Activated T-cell treated with anti-CD3 and anti-CD28 coated beads for 24 hours (primary cell): ENCODE measurements around the gene DDIT3.
A peak's percentile ranks its signal among the peaks of the same experiment; 100 is the strongest.
"Not testable (repeated sequence)": the region's sequence is repeated elsewhere in the genome, so short reads cannot be mapped to it uniquely, and the experiment has no call there.

Experiments
- DNase-seq: peaks from one replicate; pipeline ENCODE4 v3.0.0-alpha.2; 2020; ENCODE audit warnings: low read depth

The DDIT3 gene

GRCh38 chr12:57525615-57526383 lies 5.5 kb upstream of the DDIT3 start:
- no peak for DNase-seq

DNA sequence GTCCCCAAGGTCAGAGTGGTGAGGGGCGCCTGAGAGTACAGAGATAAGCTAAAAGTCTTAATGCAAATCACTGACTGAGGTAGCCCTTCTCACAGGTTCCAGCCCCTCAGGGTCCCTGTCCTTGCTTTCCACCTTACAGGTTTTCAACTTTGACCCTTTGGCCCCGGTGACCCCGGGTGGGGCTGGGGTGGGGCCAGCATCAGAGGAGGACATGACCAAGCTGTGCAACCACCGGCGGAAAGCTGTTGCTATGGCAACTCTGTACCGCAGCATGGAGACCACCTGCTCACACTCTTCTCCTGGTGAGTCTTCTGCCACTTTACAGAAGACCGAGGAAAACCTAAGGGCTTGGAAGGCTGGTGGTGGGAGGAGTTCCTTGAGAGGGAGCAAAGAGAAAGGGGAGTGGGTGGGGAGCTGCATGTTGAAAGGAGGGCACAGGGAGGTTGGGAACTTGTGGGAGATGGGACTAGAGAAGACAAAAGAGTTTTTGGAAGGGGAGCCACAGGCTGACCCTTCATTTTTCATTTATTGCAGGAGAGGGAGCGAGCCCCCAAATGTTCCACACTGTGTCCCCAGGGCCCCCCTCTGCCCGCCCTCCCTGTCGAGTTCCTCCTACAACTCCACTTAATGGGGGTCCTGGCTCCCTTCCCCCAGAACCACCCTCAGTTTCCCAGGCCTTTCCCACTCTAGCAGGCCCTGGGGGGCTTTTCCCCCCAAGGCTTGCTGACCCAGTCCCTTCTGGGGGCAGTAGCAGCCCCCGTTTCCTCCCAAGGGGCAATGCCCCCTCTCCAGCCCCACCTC lies 4.7 kb upstream of the DDIT3 start:
- no peak for DNase-seq

GRCh38 chr12:57523706-57524614 lies 3.6 kb upstream of the DDIT3 start:
- DNase-seq, result no peak

- no peak for DNase-seq
Observed at GRCh38 chr12:57522887-57523705, 2.8 kb upstream of the DDIT3 start.

DNA sequence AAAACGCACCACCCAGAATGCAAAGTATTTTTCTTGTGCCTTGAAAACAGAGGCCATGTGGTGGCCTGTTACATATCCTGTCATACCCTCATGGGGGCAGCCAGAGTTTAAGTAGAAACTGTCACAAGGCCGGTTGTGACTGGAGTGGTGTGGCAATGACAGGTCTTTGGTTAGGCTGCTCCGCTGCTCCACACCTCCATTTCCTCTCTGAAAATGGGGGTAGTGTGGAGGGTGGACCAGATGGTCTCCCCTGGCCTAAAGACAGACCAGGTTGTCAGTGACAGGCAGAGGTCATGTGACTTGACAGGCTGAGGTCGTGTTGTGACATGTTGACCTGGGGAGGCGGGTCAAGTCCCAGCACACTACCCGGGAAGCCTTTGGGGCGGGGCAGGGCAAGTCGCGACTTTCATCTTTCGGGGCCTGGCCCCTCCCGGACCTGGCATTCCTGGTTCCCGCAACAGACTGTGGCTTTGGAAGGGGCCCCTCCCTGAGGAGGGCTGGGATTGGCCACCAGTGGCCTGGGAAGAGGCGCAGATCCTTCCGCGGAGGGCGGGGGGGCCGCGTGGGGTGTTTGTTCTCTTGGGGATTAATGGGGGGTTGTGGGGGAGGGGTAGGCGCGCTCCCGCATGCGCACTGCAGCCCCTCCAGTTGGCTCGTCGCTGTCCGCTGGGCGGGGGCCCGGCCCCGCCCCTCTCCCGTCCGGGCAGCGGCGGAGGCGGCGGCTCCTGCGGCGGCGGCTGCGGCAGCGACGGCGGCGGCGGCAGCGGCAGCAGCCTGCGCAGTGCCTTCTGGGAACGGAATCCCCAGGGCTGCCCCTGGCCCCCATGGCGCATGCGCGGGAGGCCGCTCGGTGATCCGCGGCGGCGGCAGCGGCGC lies 1.9 kb upstream of the DDIT3 start, which contains the start of gene MBD6:
Gene MBD6, plus strand, starts transcription at position 814 of the 876 bp plus-strand sequence. CDS start 1,480 bp downstream, outside the sequence.
- peak; percentile 84 for DNase-seq

- no peak for DNase-seq
Observed at GRCh38 chr12:57521525-57522010, 1.3 kb upstream of the DDIT3 start.

DNA sequence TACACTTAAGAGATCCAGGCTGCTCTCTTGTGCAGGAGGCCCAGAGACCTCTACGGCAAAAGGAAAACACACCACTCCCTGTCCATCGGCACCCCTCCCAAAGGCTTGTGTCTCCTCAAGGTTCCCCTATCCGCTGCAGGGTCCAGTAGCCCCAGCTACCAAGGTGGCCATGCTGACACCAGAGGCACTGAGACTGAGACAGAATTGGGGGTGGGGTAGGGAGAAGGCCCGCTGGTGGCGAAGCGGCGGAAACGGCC lies 590 bp downstream of the DDIT3 start:
- no peak for DNase-seq

- DNase-seq, result no peak
Observed at GRCh38 chr12:57518920-57519795, 1.2 kb downstream of the DDIT3 start.

DNA sequence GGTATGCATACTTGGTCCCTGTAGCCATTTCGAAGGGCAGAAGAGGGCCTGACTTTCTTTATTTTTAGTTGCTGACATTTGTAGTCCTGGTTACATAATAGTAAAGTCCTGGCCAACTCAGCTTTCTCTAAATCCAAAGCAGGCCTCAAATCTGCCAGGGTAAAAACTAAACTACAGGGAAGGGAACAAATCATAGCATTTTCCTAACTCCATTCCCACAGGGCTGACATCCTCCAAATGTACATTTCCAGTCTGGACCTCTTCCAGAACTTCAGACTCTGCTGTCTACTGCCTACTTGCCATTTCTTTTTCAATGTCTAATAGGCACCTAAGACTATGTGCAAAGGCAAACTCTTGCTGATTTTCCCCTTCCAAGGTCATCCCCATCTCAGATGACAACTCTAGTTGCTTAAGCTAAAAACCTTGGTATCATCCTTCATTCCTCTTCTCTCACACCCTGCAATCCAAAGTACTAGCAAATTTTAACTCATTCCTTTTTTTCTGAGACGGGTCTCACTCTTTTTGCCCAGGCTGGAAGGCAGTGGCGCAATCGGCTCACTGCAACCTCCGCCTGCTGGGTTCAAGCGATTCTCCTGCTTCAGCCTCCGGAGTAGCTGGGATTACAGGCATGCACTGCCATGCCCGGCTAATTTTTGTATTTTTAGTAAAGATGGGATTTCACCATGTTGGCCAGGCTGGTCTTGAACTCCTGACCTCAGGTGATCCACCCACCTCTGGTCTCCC lies 2.0 kb downstream of the DDIT3 start:
- DNase-seq, result no peak

DNA sequence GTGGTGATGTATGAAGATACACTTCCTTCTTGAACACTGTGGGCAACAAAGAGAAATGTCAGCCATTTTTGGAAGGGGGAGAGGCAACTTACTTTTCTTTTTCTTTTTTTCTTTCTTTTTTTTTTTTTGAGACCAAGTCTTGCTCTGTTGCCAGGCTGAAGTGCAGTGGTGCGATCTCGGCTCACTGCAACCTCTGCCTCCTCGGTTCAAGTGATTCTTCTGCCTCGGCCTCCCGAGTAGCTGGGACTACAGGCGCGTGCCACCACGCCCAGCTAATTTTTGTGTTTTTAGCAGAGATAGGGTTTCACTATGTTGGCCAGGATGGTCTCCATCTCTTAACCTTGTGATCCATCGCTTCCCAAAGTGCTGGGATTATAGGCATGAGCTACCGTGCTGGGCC lies 2.6 kb downstream of the DDIT3 start:
- DNase-seq, result not testable (repeated sequence)

GRCh38 chr12:57517187-57517586 lies 3.1 kb downstream of the DDIT3 start:
- DNase-seq, result no peak

GRCh38 chr12:57516617-57517153 lies 3.6 kb downstream of the DDIT3 start:
- no peak for DNase-seq

GRCh38 chr12:57515934-57516541 lies 4.3 kb downstream of the DDIT3 start:
- DNase-seq, result no peak

DNA sequence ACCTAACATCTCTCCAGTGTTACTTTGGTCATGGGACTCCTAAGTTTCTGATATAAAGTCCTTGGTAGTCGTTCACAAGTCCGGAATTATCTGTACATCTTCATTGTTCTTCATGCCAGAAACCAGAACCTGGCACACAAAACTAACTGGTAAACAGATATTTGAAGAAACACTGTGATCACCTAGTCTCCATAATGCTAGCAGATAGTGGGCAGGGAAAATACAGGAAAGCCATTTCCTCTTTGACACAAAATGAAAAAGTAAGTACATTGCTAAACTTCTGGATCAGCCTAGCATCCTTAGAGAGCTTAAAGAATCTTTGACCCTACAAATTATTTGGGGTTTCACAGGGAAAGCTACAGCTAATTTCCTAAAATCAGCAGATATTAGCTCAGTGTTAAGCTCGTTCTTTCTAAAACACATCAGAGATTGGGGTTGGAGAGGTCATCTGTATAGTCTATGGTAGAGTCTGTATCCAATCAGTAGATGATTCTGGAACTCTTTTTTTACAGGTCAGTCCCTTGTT lies 4.8 kb downstream of the DDIT3 start:
- DNase-seq, result no peak

DNA sequence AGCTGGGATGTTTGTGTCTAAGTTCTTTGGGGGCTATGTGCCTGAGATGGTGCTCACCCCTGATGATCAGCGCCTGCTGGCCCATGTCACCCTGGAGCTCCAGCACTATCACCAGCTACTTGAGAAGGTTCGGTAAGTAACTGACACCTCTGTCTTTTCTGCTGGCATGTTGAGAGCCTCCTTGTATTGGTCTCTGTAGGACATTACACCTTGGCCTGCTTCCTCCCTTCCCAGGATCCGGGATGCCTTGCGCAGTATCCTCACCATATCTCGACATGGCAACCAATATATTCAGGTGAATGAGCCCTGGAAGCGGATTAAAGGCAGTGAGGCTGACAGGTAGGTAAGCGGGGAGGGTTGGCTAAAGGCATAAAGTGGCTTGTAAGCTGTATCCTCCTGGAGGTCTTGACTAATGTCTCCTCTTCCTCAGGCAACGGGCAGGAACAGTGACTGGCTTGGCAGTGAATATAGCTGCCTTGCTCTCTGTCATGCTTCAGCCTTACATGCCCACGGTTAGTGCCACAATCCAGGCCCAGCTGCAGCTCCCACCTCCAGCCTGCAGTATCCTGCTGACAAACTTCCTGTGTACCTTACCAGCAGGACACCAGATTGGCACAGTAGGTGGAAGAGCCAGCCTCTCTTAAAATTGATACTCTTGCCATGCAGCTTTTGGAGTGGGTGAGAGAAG lies 5.5 kb downstream of the DDIT3 start:
- no peak for DNase-seq

GRCh38 chr12:57514246-57514645 lies 6.1 kb downstream of the DDIT3 start:
- DNase-seq, result not testable (repeated sequence)

DNA sequence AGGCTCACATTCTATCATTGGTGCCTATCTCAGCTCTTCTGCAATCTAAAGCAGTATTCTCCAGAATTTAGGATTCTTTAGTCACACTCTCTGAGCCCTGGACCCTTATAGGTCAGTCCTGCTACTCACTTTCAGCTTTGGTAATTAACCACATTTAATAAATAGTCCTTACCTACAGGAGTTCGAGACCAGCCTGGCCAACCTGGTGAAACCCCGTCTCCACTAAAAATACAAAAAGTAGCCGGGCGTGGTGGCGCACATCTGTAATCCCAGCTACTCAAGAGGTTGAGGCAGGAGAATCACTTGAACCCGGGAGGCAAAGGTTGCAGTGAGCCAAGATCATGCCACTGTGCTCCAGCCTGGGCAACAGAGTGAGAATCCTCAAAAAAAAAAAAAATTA lies 6.6 kb downstream of the DDIT3 start:
- DNase-seq, result not testable (repeated sequence)
